ENCODE measurements around the gene OPHN1.

OPHN1 gene

DNA sequence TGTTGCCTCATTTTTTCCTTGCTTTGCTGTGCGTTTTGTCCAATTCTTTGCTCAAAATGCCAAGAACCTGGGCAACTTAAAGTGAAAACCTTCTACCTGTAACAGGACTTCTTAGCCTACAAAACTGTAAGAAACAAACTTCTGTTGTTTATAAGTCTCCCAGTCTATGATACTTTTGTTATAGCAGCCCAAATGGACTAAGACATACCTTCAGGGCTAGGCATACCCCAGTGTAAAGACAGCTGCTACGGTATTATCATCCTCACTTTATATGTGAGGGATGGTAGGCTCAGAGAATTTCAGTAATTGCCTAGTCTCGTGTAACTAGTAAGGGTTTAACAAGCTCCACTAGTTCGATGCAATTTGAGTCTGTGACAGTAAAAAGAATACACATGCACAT lies 6.0 kb upstream of the OPHN1 start:
- H3K9me3 Mint-ChIP-seq: no peaks in the 10 kb centered on the region
- H3K36me3 Mint-ChIP-seq: no peaks in the 10 kb centered on the region
- H3K4me3 Mint-ChIP-seq: no peak overlapping the region
- H3K27me3 Mint-ChIP-seq: peaks cover 6% of the 10 kb centered on the region
- ATAC-seq (ENCODE audit: low read depth): no peak
- no peak overlapping the region for H3K27ac Mint-ChIP-seq
- no peaks in the 10 kb centered on the region for H3K4me1 Mint-ChIP-seq
- DNase-seq (ENCODE audit: low spot score in 2 of 2): no peak

DNA sequence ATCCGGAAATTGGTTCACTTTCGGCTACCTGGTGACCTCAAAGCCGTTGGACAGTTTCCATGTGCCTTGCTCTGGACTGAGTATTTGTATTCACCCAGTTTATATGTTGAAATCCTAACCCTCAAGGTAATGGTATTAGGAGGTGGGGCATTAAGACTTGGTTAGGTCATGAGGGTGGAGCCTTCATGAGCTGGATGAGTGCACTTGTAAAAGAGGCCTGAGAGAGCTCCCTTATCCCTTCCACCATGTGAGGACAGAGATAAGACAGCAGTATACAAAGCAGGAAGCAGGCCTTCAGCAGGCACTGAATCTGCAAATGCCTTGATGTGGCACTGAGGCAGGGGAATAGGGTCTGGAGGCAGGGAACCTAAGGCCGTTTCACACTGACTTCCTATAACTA lies 5.3 kb upstream of the OPHN1 start:
- H3K27me3 Mint-ChIP-seq: peaks cover 8% of the 10 kb centered on the region
- peaks cover 3% of the 10 kb centered on the region for H3K4me1 Mint-ChIP-seq
- H3K9me3 Mint-ChIP-seq: no peaks in the 10 kb centered on the region
- no peaks in the 10 kb centered on the region for H3K36me3 Mint-ChIP-seq
- ATAC-seq (ENCODE audit: low read depth) (no peak), DNase-seq (ENCODE audit: low spot score in 2 of 2) (no peak)
- no peak overlapping the region for H3K4me3 Mint-ChIP-seq
- no peak overlapping the region for H3K27ac Mint-ChIP-seq

DNA sequence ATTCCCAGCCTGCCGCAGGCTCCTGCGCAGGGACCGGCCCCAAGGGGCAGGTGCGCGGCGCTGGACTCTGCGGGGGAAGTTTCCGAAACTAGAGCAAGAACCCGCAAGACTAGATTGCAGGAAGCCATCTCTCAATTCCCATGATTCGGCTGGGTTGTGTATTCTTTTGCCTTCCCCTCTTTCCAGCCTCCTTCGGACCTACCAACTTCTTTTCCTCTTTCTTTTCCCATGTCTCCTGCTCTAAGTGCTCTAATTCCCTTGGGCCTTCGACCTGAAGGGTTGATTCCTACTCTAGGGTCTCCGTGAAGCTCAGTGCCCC lies 645 bp upstream of the OPHN1 start:
- ATAC-seq (ENCODE audit: low read depth): no peak
- Mint-ChIP-seq H3K36me3 (no peaks in the 10 kb centered on the region), H3K4me3 (peak overlapping the region; percentile 75)

DNA sequence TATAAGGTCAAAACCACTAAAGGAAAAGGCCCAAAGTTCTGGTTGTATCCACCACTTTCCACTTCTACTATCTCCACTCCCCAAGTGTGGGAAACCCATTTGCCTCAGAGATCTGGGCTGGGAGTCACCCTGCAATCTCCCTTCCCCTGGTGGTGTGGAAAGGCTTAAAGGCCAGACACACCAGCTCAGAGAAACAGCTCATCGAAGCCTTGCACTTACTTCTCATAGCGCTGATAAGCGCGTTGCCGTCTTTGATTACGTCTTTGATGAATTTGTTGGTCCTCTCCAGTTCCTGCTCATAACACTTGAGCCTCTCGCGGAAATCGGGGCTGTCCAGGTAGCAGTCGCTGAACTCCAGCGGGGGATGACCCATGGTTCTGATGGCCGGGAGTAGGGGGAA lies 647 bp downstream of the OPHN1 start:
- H3K27ac Mint-ChIP-seq: no peak overlapping the region
- ATAC-seq (ENCODE audit: low read depth) (no peak), DNase-seq (ENCODE audit: low spot score in 2 of 2) (no peak)
- H3K9me3 Mint-ChIP-seq: no peaks in the 10 kb centered on the region
- peaks cover 8% of the 10 kb centered on the region for H3K4me1 Mint-ChIP-seq
- H3K4me3 Mint-ChIP-seq: peak overlapping the region; percentile 75
- H3K27me3 Mint-ChIP-seq: peaks cover 20% of the 10 kb centered on the region
- no peaks in the 10 kb centered on the region for H3K36me3 Mint-ChIP-seq

More for the DNA sequence above, 645 bp upstream of the OPHN1 start:
- H3K27ac Mint-ChIP-seq: no peak overlapping the region
- H3K9me3 Mint-ChIP-seq: no peaks in the 10 kb centered on the region
- peaks cover 18% of the 10 kb centered on the region for H3K27me3 Mint-ChIP-seq
- peaks cover 8% of the 10 kb centered on the region for H3K4me1 Mint-ChIP-seq
- no peak for DNase-seq (ENCODE audit: low spot score in 2 of 2)

DNA sequence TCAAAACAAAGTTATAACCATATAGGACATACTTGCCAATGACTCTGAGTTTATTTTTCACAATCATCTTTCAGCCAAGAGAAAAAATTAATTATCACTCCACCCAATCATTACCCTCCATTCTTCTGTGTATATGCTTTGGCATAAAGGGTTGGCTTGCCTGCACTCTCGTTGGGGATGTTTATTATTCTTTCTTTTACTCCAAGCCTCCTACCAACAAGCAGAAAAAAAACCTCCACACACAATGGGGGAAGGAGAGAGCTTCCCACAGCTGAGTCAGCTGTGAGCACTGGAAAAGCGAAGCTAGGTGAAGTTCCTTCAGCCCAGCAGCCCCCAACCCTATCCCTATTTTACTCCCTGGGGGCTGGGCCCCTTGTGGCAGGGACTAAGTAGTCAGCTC lies 1.5 kb downstream of the OPHN1 start:
- ATAC-seq (ENCODE audit: low read depth): no peak
- H3K27me3 Mint-ChIP-seq: peaks cover 20% of the 10 kb centered on the region
- H3K4me3 Mint-ChIP-seq: no peak overlapping the region
- DNase-seq (ENCODE audit: low spot score in 2 of 2): no peak
- H3K4me1 Mint-ChIP-seq: peaks cover 8% of the 10 kb centered on the region
- no peaks in the 10 kb centered on the region for H3K36me3 Mint-ChIP-seq
- H3K27ac Mint-ChIP-seq: no peak overlapping the region
- H3K9me3 Mint-ChIP-seq: no peaks in the 10 kb centered on the region

DNA sequence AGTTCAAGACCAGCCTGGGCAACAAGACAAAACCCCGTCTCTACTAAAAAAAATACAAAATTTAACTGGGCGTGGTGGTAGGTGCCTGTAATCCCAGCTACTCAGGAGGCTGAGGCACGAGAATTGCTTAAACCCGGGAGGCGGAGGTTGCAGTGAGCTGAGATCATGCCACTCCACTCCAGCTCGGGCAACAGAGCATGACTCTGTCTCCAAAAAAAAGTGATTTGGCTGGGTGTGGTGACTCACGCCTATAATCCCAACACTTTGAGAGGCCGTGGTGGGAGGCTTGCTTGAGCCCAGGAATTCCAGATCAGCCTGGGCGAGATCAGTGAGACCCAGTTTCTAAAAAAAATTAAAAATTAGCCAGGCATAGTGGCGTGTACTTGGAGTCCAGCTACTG lies 4.1 kb downstream of the OPHN1 start:
- Mint-ChIP-seq H3K4me3 (no peak overlapping the region), H3K27me3 (peaks cover 14% of the 10 kb centered on the region), H3K27ac (no peak overlapping the region), H3K9me3 (no peaks in the 10 kb centered on the region), H3K4me1 (peaks cover 8% of the 10 kb centered on the region), H3K36me3 (no peaks in the 10 kb centered on the region)
- no peak for ATAC-seq (ENCODE audit: low read depth)
- DNase-seq (ENCODE audit: low spot score in 2 of 2): no peak

DNA sequence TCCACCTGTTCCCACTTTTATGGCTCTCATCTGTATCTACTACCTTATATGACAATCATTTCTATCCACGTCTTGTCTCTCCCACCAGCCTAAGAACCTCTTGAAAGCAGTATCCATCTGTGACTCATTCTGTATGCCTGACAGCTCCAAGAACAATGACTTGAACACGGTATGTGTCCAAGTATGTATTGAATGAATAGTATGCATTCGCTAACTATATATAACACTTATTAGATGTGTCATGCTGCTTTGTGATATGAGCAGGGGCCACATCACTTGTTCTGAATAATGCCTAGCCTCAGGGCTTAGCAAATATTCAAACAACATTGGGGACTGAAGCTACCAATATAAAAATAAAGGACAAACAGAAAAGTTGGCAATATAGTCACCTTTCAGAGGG lies 4.9 kb downstream of the OPHN1 start:
- Mint-ChIP-seq H3K4me1 (peaks cover 5% of the 10 kb centered on the region), H3K4me3 (no peak overlapping the region), H3K27ac (no peak overlapping the region), H3K36me3 (no peaks in the 10 kb centered on the region), H3K27me3 (peaks cover 12% of the 10 kb centered on the region), H3K9me3 (no peaks in the 10 kb centered on the region)
- DNase-seq (ENCODE audit: low spot score in 2 of 2) (no peak), ATAC-seq (ENCODE audit: low read depth) (no peak)

DNA sequence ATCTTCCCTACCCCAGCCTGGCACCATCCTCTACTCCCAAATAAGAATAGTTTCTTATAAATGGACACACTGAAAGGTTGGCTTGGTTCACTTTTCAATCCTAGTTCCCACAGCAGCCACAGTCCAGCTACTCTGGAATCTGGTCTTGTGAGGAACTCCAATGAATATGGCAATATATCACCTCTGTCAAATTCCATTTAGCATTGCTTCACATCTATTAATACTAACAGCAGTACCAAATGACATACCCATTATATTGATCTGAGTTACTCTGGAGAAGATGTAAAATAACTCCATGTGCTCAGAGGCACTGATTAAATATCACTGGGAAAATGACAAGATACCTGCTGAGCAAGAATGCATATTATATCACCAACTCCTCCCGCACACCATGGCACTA lies 8.6 kb downstream of the OPHN1 start:
- no peak for ATAC-seq (ENCODE audit: low read depth)
- Mint-ChIP-seq H3K27me3 (peaks cover 7% of the 10 kb centered on the region), H3K4me3 (no peak overlapping the region), H3K9me3 (peaks cover 4% of the 10 kb centered on the region), H3K4me1 (no peaks in the 10 kb centered on the region), H3K36me3 (peaks cover 2% of the 10 kb centered on the region), H3K27ac (no peak overlapping the region)
- no peak for DNase-seq (ENCODE audit: low spot score in 2 of 2)

DNA sequence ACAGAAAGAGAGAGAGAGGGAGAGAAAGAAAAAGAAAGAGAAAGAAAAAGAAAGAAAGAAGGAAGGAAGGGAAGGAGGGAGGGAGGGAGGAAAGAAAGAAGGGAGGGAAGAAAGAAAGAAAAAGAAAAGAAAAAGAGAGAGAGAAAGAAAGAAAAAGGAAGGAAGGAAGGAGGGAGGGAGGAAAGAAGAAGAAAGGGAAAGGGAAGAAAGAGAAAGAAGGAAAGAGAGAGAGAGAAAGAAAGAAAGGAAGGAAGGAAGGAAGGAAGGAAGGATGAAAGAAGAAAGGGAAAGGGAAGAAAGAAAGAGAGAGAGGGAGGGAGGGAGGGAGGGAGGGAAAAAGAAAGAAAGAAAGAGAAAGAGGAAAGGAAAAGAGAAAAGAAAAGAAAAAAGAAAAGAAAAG lies 10.8 kb downstream of the OPHN1 start:
- ATAC-seq (ENCODE audit: low read depth) (no peak), DNase-seq (ENCODE audit: low spot score in 2 of 2) (no peak)
- Mint-ChIP-seq H3K4me3 (no peak overlapping the region), H3K27me3 (peaks cover 7% of the 10 kb centered on the region), H3K27ac (no peak overlapping the region), H3K4me1 (no peaks in the 10 kb centered on the region), H3K9me3 (peaks cover 4% of the 10 kb centered on the region), H3K36me3 (peaks cover 2% of the 10 kb centered on the region)

DNA sequence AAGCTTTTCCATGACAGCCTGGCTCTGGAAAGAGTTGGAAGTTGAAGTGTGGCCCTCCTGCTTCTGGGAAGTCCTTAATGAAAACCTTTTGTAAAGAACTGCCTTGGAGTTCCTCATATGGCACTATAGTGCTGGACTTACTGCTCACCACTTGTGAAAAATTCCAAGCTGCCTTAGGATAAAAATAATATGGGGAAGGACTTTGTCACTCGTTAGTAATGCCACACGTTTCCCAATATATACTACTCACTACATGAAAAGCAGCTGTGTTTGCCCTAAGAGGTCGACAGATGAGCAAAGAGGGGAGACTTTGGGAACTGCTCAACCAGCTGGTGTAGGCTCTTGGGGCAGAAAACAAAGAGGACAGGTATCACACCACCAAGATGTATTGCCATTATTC lies 11.7 kb downstream of the OPHN1 start:
- H3K36me3 Mint-ChIP-seq: peaks cover 2% of the 10 kb centered on the region
- no peak for DNase-seq (ENCODE audit: low spot score in 2 of 2)
- peaks cover 4% of the 10 kb centered on the region for H3K9me3 Mint-ChIP-seq
- H3K4me3 Mint-ChIP-seq: no peak overlapping the region
- no peaks in the 10 kb centered on the region for H3K4me1 Mint-ChIP-seq
- no peak for ATAC-seq (ENCODE audit: low read depth)
- peaks cover 7% of the 10 kb centered on the region for H3K27me3 Mint-ChIP-seq
- H3K27ac Mint-ChIP-seq: no peak overlapping the region

DNA sequence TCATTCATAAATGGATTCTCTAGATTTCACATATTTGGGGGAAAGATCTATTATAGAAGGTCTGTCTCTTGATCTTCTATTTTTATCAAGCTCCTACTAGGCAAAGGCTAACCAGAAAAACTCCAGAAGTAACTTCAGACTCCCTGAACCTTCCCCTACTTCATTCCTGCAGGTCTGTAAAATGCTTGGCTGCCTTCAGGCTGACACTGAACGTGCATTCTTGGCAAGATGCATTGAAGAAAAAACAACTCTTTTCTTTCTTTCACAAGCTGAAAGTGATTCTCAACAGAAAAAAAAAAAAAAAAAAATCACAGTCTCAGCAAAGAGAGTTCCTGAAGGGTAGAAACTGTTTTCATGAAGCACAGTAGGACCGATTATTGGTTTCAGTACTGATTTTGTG lies 12.7 kb downstream of the OPHN1 start:
- H3K9me3 Mint-ChIP-seq: peaks cover 4% of the 10 kb centered on the region
- peaks cover 2% of the 10 kb centered on the region for H3K36me3 Mint-ChIP-seq
- DNase-seq (ENCODE audit: low spot score in 2 of 2) (no peak), ATAC-seq (ENCODE audit: low read depth) (no peak)
- peaks cover 7% of the 10 kb centered on the region for H3K27me3 Mint-ChIP-seq
- no peak overlapping the region for H3K4me3 Mint-ChIP-seq
- H3K27ac Mint-ChIP-seq: no peak overlapping the region
- no peaks in the 10 kb centered on the region for H3K4me1 Mint-ChIP-seq

DNA sequence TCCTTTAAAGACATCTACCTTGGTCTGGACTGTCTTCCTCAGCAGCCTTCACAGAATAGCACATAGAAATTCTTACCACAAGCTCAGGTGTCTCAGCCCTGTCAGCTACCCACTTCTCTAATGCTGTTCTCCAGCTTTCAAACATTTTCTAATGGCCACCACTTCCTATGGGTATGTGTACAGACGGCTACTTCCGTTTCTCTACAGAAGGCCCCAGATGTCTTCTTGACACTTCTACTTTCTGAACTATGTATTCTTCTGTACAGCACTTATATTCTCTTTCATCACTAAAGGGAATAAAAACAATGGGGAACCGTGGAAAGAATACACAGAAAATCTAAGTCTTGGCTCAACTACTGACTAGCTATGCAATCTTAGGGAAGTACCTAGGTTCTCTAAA lies 13.3 kb downstream of the OPHN1 start:
- Mint-ChIP-seq H3K4me3 (no peak overlapping the region), H3K27ac (no peak overlapping the region), H3K4me1 (no peaks in the 10 kb centered on the region), H3K36me3 (peaks cover 2% of the 10 kb centered on the region), H3K27me3 (peaks cover 7% of the 10 kb centered on the region), H3K9me3 (peaks cover 4% of the 10 kb centered on the region)
- no peak for DNase-seq (ENCODE audit: low spot score in 2 of 2)
- ATAC-seq (ENCODE audit: low read depth): no peak

DNA sequence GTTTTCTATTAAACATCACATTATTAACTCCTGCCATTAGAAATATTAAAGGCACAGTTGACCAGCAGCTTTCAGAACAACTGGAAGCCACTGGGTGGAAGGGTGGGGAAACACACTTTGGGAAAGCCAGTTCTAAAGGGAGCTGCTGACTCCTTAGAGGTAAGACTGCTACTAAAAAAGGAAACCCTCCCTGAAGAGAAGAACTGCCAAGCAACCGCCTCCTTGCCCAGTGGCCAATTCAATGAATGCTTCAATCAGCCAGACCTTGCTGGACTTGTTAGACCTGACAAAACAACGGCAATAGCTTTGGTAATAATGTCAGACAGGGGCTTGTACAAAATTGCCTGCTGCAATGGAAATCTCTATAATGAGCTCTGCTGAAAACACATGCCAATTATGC lies 15.6 kb downstream of the OPHN1 start:
- Mint-ChIP-seq H3K36me3 (peaks cover 2% of the 10 kb centered on the region), H3K27me3 (peaks cover 7% of the 10 kb centered on the region), H3K4me3 (no peak overlapping the region), H3K4me1 (no peaks in the 10 kb centered on the region), H3K27ac (no peak overlapping the region), H3K9me3 (peaks cover 4% of the 10 kb centered on the region)
- DNase-seq (ENCODE audit: low spot score in 2 of 2) (no peak), ATAC-seq (ENCODE audit: low read depth) (no peak)

DNA sequence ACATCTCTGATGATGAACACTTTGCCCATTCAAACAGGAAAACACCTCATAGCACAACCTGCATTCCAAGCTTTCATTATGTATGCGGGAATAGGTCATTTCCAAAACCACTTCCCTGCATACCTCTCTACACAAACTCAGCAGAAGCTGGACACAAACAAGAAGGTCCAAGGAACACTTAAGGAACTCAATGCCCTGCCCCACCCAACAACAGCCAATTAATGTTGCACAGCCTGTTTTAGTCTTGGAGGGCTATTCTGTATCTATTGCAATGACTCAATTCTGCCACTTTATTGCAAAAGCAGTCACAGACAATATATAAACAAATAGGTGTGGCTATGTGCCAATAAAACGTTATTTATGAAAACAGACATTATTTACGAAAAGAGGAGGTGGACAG lies 16.7 kb downstream of the OPHN1 start:
- H3K9me3 Mint-ChIP-seq: no peaks in the 10 kb centered on the region
- H3K27me3 Mint-ChIP-seq: peaks cover 4% of the 10 kb centered on the region
- no peak overlapping the region for H3K27ac Mint-ChIP-seq
- no peak overlapping the region for H3K4me3 Mint-ChIP-seq
- ATAC-seq (ENCODE audit: low read depth) (no peak), DNase-seq (ENCODE audit: low spot score in 2 of 2) (no peak)
- no peaks in the 10 kb centered on the region for H3K36me3 Mint-ChIP-seq
- H3K4me1 Mint-ChIP-seq: no peaks in the 10 kb centered on the region

DNA sequence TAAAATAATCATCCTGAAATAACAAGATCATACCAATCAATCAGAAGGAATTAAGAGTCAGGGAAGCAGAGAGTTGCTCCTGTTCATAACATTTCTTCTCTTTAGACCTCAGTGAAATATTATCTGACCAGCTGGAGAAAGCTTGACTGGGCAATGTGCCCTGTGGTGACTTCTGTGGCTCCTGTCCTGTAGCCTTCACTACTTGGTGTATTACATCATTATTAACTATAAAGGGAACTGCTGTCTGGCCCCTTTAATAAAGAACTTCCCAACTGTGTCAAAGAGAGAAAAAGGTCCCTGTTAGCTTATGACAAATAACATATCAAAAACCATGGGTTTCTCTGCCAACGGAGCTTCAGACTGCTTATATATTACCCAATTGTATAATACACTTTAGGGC lies 18.0 kb downstream of the OPHN1 start:
- Mint-ChIP-seq H3K4me1 (no peaks in the 10 kb centered on the region), H3K4me3 (no peak overlapping the region), H3K36me3 (no peaks in the 10 kb centered on the region), H3K27ac (no peak overlapping the region), H3K27me3 (peaks cover 4% of the 10 kb centered on the region), H3K9me3 (no peaks in the 10 kb centered on the region)
- DNase-seq (ENCODE audit: low spot score in 2 of 2): no peak
- ATAC-seq (ENCODE audit: low read depth): no peak

DNA sequence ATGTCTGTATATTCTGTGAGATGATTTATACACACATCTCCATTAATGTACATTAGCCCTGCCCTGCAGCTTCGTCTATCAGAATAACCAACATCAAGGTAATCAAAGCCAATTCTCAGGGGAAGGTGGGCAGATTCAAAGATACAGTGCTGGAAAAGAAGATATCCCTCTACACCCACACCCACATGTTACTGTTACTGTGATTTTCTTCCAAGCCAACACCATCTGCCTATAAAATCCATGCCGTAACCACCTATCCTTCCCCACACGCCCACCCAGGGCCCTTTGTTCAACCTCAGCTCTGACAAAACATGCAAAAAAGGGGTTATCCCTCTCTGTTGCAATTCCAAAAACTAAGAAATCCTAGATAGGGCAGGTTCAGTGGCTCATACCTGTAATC lies 20.0 kb downstream of the OPHN1 start:
- no peak for DNase-seq (ENCODE audit: low spot score in 2 of 2)
- H3K9me3 Mint-ChIP-seq: no peaks in the 10 kb centered on the region
- H3K36me3 Mint-ChIP-seq: no peaks in the 10 kb centered on the region
- H3K4me3 Mint-ChIP-seq: no peak overlapping the region
- ATAC-seq (ENCODE audit: low read depth): no peak
- no peaks in the 10 kb centered on the region for H3K4me1 Mint-ChIP-seq
- no peaks in the 10 kb centered on the region for H3K27me3 Mint-ChIP-seq
- H3K27ac Mint-ChIP-seq: no peak overlapping the region
